Neural cell (in vitro differentiated cells): ENCODE results near the gene POLR1C.

Experiments used
- POLR2AphosphoS5 ChIP-seq: IDR thresholded peaks from 2 replicates; pipeline ENCODE4 v1.6.1; 2012
- RAD21 ChIP-seq: fragments of 450-650 bp; conservative IDR thresholded peaks from 2 replicates; pipeline ENCODE4 v1.6.1; 2014; ENCODE audit warnings: antibody characterized with exemption, mild to moderate bottlenecking, moderate library complexity
- SMC3 ChIP-seq: fragments of 450-650 bp; conservative IDR thresholded peaks from 2 replicates; pipeline ENCODE4 v1.6.1; 2014; ENCODE audit warnings: antibody characterized with exemption, mild to moderate bottlenecking, moderate library complexity; ENCODE audit not compliant: poor library complexity
- TF ChIP-seq, protein P1 (sequence below): fragments of 450-650 bp; IDR thresholded peaks from 2 replicates; pipeline ENCODE4 v1.5.1; 2014; ENCODE audit warnings: antibody characterized with exemption, mild to moderate bottlenecking, moderate library complexity; ENCODE audit not compliant: poor library complexity, severe bottlenecking
- TF ChIP-seq, protein P2 (sequence below): IDR thresholded peaks from 2 replicates; pipeline ENCODE4 v1.6.1; 2012; ENCODE audit warnings: borderline replicate concordance

DNA sequence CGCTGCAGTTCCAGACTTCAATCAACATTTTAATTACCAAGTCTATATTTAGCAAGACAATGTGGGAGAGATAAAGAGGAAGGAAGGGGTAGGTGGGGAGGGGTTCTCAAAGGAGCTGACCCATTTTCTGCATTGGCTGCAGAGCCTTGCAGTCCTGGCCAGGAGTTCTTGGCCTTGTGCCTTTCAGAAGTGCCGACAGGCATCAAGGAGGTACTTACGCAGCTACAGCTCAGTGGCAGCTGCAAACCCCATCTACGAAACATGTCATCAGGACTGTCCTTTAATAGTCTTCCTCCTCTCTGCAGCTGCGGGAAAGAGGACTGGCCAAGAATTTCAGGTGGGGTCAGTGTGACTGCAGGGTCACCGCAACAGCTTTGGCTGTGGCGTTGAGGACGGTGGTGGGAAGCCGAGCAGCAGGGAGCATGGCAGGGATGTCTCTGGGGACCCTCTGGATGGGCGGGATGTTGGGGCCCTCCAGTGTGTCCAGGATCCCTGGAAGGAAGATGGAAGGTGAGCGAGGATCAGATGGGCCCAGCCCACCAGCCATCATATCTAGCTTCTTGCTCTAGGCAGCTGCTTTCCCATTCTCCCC lies 5.0 kb upstream of the POLR1C start:
- TF ChIP-seq, protein P1, sequence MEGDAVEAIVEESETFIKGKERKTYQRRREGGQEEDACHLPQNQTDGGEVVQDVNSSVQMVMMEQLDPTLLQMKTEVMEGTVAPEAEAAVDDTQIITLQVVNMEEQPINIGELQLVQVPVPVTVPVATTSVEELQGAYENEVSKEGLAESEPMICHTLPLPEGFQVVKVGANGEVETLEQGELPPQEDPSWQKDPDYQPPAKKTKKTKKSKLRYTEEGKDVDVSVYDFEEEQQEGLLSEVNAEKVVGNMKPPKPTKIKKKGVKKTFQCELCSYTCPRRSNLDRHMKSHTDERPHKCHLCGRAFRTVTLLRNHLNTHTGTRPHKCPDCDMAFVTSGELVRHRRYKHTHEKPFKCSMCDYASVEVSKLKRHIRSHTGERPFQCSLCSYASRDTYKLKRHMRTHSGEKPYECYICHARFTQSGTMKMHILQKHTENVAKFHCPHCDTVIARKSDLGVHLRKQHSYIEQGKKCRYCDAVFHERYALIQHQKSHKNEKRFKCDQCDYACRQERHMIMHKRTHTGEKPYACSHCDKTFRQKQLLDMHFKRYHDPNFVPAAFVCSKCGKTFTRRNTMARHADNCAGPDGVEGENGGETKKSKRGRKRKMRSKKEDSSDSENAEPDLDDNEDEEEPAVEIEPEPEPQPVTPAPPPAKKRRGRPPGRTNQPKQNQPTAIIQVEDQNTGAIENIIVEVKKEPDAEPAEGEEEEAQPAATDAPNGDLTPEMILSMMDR = no peak
- no peak for TF ChIP-seq POLR2AphosphoS5
- TF ChIP-seq RAD21 = no peak
- TF ChIP-seq, protein P2, sequence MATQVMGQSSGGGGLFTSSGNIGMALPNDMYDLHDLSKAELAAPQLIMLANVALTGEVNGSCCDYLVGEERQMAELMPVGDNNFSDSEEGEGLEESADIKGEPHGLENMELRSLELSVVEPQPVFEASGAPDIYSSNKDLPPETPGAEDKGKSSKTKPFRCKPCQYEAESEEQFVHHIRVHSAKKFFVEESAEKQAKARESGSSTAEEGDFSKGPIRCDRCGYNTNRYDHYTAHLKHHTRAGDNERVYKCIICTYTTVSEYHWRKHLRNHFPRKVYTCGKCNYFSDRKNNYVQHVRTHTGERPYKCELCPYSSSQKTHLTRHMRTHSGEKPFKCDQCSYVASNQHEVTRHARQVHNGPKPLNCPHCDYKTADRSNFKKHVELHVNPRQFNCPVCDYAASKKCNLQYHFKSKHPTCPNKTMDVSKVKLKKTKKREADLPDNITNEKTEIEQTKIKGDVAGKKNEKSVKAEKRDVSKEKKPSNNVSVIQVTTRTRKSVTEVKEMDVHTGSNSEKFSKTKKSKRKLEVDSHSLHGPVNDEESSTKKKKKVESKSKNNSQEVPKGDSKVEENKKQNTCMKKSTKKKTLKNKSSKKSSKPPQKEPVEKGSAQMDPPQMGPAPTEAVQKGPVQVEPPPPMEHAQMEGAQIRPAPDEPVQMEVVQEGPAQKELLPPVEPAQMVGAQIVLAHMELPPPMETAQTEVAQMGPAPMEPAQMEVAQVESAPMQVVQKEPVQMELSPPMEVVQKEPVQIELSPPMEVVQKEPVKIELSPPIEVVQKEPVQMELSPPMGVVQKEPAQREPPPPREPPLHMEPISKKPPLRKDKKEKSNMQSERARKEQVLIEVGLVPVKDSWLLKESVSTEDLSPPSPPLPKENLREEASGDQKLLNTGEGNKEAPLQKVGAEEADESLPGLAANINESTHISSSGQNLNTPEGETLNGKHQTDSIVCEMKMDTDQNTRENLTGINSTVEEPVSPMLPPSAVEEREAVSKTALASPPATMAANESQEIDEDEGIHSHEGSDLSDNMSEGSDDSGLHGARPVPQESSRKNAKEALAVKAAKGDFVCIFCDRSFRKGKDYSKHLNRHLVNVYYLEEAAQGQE = no peak
- TF ChIP-seq SMC3 = no peak
